ENCODE data around the gene RDH5.

Gene RDH5

DNA sequence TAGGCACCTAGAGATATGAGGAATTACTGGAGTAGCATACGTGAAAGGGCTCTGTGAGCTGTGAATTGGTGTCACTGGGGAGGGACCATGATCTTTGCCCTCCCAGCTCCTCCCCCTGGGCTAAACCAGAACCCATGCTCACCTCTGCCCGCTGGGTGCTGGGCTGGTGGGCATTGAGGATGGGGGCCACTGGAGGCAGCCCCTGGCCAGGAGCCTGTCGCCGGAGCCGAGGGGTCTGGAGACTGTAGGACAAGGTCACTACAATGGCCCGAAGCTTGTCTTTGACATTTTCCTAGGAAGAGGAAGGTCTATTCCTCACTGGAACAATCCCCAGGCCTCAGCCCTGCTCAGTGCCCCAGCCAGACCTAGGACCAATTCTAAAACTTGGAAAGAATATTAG, 24.1 kb upstream of the RDH5 start:
- DNase-seq (ENCODE audit: low spot score) = no peak

DNA sequence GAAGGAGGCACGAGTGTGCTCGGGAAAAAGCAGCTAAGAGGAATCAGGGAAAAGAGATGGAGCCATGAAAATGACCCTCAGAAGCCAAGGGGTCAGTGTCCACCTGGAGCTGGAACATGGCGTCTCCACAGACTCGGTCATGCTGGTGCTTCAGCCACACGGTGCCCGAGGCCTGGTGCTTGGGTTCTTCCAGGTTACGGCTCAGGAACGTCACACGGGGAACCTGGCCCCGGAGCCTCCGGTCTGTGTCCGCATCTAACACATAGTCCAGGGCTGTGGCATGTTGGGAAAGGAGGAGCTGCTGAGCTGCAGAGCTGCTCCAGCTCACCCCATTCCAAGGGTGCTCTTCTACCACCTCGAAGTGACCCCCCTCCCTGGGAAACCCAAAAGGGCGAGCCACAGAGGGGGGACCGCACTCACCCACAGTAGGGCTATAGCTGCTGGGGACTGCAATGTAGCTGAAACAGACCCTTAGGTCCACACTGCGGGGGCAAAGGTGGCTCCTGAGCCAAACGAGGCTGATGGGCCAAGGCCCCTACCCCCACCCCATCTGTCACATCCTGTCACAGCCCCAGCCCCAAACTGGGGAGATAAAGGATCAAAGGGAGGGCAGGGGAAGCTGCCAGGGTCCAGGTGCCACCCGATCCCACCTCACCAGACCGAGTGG, 23.3 kb upstream of the RDH5 start:
- no peak for DNase-seq (ENCODE audit: low spot score)

DNA sequence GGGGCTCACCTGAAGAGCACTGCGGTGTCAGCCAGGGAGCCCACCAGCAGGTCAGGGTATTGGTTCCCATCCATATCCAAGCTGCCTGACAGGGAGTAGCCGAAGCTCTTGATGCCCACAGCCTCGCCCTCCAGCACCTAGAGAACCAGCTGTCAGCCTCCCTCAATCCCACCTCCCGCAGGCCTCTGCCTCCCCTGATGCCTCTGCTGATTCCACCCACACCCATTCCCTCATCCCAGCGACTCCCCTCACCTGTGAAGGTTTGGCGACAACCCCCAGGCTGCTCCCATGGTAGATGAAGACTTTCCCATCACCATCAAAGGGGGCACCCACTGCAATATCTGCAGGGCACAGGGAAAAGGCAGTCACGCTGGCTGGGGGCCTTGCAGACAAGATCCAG, 22.5 kb upstream of the RDH5 start:
- DNase-seq (ENCODE audit: low spot score) = no peak

DNA sequence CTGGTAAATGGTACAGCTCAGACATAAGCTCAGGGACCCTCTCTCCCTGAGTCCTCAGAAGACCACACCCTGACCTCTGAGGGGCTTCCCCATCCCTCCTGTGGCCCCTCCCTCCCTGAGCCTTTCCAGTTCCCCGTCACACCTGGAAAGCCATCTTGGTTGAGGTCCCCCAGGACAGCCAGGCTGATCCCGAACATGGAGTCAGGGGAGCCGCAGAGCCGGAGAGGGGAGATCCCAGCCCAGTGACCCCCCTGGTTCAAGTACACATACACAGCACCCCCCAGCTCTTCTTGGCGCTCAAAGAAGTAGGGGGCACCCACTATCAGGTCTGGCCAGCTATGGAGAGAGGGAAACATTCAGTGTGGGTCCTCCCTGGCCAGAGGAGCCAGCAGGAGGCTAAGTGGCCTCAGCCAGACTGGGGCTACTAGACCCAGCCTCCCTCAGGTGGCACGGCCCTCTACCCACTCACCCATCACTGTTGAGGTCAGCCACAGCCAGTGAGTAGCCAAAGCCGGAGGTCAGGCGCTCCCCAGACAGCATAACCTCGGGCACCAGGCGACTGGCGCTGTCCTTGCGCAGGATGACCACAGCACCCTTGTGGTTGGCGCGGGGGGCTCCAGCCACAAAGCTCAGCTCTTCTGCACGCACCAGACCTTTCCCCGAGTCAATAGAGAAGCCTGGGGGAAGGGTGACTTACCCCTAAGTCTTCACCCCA, 21.8 kb upstream of the RDH5 start:
- no peak for DNase-seq (ENCODE audit: low spot score)

DNA sequence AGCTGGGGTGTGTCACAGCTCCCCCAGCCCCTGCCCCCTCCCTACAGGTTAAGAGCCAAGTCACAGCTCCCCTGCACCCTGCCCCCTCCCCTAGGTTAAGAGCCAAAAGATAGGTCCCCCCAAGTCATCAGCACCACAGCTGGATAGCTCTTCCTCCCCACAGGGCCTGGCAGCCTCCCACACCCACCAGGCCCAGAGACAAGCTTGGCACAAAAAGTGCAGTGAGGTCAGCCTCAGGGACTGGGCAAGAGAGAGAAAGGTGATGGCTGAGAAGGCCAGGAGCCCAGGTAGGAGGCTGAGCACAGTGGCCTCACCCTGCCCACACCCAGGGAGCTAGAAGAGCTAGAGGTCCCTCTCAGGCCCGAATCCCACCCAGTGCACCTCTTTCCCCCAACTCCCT, 21.2 kb upstream of the RDH5 start:
- DNase-seq (ENCODE audit: low spot score) = no peak

DNA sequence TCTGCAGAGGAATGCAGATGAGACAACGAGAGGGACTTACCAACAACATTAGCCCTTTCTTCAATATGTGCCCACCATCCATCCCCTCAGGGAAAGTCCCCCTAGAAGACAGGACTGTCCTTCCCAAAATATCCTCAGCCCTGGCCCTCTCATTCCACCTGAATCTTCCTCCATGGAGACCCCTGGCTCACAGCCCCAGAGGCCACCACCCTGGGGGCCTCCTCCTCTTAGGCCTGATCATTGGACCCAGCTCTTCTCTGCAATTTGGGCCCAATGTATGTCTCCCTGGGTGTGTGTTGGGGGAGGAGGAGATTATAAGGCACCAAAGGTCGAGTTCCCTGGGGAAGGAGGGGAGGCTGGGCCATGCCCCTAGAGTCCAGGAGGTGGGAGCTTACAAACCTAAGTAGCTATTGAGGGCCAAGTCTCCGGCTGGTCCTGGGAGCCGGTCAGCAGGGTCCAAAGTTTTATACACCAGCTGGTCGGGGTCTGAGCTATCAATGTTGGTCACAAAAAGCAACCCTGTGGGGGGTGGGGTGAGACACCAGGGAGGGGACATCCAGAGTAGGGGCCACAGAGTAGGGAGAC, 20.6 kb upstream of the RDH5 start:
- no peak for DNase-seq (ENCODE audit: low spot score)

DNA sequence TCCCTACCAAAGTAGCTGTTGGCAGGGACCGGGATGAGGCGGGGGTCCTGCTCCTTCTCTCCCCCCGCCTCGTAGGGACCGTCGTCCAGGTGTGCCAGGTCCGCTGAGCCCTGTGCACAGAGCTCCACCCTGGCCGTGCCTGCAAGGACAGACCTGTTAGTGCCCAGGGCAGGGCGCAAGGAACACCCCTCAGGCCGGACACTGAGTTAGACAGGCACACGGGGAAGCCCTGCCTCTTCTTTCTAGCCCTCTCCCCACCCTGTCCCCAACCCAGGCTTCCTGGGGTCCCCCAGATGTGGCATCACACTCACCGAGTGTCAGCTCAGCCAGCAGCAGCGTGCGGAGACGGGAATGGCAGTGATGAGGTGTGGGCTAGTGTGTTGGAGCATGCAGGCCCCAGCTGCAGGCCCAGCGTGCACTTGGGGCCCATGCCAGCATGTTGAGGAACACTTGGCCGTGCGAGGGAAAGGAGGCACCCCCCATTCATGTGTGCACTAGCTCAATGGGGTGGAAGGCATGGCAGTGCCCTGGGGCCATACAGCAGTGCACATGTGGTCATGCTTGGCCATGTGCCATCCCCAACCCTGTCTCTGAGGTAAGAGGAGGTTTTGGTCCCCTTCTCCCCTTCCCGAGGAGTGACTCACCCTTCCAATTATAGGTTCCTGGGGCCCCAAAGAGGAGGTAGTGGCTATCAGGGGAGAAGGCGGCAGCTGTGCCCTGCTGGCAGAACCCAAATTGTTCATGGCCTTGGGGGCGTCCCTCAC, 19.8 kb upstream of the RDH5 start:
- DNase-seq (ENCODE audit: low spot score) = no peak

DNA sequence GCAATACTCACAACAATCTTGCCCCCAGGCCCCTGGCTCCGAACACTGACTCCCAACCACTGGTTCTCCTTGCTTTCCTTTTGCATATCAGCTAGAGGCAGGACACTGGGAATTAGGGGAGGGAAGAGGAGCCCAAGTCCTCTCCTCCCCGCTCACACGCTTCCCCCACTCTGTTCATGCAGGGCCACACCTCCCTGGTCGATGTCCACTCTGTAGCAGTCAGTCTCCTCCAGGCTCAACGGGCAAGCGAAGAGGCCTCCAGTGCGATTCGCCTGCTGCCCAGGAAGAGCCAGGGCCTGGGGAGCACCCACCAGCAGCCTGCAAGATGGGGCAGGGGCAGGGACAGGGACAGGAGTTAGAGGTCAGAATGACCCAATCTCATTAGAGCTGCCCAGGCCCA, 17.3 kb upstream of the RDH5 start:
- DNase-seq (ENCODE audit: low spot score) = no peak

DNA sequence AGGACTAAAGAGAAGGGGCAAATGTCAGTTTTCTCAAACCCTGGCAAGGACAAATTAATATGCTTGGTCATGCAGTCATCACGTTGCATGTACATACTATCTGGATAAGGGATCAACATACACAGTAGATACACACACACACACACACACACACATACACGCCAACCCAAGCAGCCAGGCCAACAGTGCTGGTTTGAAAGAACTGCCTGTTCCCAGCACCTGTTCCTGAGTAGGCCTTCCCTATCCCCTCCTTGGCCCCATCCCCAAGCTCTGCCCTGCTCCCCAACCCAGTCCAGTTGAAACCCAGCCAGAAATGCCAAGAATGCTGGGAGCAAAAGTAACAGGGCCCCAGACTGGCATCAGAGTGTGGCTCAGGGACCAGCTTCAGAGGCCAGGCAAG, 16.9 kb upstream of the RDH5 start:
- DNase-seq (ENCODE audit: low spot score) = no peak

DNA sequence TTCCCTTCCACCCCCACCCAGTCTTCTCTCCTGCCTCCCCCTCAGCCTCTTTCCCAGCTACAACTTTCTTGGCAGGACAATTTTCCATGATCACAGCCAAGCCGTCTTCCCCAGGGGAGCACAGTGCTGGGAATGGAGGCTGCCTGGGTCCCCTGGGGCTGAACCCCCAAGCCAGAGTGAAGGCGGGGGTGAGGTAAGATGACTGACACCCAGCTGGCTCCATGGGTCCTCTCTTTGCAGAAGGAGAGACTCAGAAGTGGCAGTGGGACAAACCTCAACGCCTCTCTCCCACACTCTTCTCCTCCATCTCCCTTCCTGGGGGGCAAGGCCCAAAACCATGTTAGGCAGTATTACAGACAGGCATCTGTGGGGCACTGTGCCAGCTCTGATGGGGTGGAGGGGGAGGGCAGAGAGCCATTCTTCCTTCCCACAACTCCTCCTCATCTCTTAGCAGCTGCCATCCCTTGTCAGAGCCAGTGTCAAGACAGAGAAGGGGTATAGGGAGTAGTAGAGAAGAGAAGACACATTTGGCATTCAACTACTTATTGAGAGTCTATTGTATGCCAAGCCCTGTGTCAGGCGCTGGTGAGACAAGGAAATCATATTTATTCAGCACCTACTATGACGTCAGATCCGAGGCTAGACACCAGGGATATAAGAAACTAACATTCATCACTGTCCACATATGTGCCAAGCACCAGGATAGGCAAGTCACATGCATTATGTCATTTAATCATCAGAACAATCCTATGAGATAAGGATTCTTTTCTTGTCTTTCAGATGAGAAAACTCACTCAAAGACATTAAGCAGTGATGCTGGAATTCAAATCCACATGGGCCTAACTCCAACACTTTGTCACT, 16.1 kb upstream of the RDH5 start:
- DNase-seq (ENCODE audit: low spot score) = no peak

DNA sequence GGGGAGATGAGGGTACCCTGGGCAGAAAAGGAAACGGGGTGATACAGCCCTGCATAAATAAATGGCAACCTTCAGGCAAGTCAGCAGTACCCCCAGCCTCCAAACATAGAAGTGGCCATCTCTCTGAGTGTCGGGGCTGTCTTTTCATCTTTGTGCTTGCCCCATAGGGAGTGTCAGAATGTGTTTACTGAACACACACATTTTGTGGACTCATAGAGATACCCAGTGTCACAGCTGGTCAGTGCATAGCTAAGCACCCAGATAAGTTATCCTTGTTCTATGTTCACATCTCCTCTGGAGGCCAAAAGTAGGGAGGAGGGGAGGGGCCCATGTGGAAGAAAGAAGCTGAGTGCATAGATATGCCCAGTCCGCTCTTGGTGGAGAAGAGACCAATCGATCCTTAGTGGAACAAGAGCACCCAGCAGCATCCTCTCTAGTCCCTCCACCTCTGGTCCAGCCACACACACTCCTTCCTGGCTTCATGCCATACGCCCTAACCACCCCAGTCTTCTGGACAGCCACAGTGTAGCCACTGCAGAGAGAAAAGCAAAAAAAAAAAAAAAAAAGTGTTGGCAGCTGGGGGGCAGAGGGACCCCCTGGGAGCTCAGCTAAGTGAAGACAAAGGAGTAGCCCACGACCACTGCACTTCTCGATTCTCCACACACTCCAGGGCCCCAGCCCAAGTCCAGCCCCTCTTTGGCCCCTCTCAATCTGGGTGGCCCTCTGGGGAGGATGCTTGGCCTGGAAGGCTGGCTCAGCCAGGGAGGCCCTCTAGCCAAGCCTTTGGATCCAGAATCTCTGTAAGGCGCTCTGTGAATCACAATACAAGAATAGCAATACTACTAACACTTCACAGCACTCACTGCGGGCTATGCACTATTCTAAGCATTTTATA, 15.1 kb upstream of the RDH5 start:
- DNase-seq (ENCODE audit: low spot score) = no peak

DNA sequence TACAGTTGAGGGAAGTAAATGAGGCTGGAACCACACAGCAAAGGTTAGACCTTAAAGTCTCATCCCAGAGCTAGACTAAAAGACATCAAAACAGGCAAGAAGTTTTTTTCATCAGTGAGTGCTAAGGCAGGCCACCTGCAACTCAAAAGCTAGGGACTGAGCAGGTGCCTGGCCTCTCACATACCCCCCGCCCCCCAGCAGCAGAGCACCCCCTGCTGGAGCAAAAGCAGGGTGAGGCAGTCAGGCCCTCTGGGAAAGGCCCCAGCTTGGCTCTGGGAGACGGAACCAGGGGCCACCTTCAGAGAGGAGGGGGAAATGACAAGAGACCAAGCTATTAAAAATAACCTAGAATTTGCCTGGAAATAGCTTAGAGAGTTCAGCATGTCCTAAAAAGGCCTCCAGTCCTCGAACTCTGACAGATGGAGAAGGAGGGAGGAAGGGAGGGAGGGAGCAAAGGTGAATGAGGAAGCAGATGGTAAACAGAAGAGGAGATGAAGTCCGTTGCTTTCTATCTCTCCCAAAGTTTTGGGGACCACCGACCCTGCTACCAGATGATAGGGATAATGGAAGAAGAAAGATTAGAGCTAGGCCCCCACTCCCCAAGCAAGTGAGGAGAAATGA, 14.3 kb upstream of the RDH5 start:
- DNase-seq (ENCODE audit: low spot score) = no peak

DNA sequence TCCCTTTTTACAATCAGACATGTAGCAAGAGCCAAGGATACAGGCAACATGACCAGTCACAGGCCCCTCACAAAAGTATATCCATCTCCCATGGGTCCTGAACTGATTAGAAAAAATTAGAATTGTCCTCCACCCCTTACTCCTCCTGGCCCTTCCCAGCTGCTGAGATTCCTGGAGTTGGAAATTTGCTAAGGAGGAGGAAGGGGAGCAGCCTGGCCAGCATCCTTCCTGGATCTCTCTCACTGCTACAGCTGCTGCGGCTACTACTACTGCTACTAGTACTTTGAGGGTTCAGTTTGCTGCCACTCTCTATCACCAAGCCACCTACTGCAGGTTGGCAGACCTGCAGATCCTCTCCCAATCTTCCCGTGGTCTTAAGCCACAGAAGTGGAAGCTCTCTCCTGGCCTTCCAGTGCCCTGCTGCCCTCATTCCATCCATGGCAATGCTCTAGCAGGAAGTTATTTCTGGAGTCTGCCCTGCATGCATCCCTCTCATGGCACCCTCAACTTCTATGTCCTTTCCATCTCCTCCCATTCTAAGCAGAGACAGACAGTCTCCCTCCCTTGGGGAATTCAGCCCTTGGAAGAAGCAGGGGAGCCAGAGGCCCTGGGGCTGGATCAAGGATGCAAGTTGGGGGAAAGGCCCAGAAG, 13.5 kb upstream of the RDH5 start:
- DNase-seq (ENCODE audit: low spot score) = no peak

DNA sequence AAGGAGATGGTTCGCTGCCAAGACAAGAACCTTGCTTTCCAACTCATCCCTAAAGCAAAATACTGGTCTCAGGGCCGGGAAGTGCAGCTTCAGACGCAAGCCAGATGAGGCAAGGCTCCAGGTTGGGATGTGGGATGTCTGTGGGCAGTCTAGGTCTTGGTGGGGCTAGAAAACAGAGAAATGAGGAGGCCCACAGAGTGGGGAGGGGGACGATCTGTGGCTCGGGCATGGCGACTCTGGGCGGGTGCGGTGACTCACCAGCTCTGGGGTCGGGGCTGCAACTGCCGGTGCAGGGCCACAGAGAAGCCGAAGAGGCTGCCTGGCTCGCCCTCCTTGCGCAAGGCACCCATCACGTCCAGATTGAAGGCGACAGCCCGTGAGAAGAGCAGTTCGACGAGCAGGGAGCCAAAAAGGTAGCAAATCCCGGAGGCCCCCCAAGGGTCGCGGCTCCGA, 12.9 kb upstream of the RDH5 start:
- DNase-seq (ENCODE audit: low spot score) = no peak

DNA sequence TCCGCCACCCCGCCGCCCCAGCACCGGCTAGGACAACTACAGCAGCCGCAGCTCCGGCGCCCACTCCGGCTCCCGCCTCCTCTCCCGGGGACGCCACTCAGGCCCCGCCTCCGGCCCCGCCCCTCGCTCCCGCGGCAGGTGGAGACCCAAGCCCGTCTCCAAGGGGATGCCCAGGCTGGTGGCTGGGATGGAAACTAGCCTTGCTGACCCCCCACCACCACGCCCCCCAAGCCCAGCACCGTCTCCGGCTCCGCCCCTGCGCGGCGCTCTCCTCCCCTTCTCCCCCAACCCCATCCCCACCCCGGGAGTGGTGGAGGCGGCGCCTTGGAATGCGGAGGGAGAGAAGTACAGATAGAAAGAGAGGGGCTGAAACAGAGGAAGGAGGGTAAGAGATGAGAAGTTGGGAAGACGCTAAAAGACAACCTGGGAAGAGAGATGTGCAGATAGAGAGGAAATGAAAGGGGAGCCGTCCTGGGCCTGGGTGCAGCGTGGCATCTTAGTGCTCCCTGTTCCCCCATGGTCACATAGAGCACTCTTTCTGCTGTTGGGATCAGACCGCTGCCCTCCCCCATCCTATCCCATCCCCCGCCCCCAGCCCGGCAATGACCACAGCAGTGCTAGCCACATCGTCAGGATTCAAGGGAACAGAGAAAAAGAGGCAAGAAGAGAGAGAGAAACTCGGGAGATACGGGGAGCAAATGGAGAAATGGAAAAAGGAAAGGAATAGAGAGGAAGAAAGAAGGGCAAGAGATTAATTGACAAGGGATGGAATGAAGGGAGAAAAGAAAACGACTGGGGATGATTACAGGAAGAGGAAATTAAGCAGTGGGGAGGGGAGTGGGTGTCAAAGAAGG, 12.1 kb upstream of the RDH5 start, which contains the start of gene ITGA7:
Gene ITGA7, minus strand, starts transcription at position 64 of the 854 bp plus-strand sequence. CDS start 222 bp downstream, outside the sequence.
- DNase-seq (ENCODE audit: low spot score) = no peak

DNA sequence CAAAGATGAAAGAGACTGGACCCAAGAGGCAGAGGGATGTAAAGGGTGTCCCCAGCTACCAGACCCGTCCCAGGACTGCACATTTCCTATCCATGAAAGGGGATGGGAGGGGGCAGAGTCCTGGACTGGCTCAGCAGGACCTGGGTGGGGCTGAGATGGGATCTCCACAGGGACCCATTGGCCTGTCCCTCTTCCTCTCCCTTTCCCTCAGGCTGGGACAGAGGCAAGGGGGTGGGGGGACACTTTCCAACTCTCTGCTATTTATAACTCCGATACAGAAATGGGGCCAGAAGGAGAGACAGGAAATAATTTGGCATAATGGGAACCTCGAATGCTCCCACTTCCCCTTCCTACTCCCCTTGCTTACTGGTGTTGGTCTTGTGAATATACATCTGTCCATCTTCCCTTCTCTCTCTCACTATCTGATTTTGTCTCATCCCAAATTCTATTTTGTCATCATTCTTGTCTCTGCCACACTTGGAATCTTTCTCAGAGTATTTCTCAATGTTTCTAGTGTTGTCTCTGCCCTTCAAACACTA, 11.4 kb upstream of the RDH5 start:
- DNase-seq (ENCODE audit: low spot score) = no peak

DNA sequence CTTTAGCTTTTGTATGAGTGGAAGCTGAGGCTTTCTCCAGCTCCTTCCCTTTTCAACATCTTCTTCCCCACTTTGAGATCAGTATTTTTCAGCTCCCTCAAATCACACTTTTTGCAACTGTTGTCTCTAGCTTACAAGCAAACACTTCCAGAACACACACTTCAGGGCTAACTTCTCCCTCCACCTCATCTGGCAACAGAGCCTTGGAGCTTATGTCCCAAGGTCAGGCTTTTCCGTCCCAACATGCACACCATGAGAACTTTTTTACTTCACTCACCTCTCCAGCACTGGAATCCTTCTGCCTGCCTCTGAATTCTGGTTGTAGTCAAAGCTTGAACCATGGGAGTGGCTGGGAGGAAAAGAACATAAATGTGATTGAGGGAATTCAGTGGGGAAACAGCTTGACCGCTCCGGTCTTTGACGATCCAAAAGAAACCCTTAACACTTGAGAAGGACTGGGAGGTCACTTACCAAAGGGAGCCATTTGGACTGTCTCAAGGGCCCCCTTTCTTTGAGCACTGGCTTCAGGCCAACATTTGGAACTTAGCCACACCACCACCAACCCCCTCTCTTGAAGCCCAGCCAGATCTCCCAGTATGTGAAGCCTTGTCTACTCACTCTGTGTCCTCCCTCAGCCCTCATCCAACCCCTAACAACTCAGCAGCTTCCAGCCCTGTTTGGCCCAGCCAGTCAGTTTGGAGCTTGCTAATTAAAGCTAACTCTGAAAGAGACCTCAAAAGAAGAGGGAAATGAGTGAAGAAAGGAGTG, 8.2 kb upstream of the RDH5 start:
- no peak for DNase-seq (ENCODE audit: low spot score)

All from pons (tissue), 1 donor.